Amygdala (tissue), 56 donors: Measurements from ENCODE around the gene INAVA.
"Not testable (repeated sequence)": the region's sequence is repeated elsewhere in the genome, so short reads cannot be mapped to it uniquely, and the experiment has no call there.

Experiments used
- DNase-seq, 56 donors: peaks; one replicate each; lab custom pipeline; 2025; lab: John Stamatoyannopoulos, UW

The INAVA gene

DNA sequence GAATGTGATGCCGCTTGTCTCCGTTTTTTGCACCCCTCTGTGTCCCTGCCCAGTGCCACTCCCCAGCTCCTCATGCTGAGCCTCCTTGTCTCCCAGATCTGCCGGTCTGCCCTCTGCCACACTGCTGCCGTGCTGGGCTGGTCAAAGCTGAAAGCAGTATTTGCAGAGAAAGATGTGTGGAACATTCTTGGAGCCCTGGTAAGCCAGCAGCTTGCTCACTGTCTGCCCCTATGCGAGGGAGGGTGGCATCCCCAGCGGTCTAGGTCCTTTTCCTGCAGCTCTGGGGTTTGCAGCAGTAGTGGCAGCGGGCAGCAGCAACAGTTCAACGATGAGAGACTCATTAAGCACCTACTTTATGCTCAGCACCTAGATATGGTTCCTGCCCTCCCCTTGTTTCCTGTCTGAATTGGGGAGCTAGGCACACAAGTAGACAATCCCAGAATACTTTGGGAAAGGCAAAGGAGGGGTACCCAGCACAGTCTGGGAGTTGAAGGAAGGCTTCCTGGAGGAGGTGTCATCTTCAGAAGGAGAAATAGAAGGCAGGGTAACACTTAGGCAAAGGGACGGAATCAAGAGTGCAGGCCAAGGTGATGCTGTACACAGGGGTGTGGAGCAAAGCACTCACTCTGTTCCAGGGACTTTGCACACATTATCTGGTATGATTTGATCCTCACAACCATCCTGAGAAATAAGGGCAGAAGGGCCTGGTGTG lies 65.7 kb downstream of the INAVA start:
- DNase-seq, result no peak

DNA sequence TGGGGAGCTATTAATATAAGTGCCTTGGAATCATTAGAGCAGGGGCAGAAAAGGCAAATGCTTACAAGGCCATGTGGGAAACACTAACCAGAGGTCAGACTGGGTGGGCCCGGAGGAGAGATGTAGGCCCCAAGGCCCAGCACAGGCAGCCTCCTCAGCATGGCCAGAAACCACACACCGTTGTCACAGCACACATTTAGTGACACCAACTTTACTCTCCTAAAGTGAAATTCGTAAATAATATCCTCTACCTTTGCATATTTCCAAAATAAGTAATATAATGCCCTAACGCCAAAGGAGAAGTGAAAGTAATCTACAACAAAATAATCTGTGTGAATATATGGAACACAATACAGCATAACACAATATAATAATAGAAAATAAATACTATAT lies 66.2 kb downstream of the INAVA start:
- no peak for DNase-seq

DNA sequence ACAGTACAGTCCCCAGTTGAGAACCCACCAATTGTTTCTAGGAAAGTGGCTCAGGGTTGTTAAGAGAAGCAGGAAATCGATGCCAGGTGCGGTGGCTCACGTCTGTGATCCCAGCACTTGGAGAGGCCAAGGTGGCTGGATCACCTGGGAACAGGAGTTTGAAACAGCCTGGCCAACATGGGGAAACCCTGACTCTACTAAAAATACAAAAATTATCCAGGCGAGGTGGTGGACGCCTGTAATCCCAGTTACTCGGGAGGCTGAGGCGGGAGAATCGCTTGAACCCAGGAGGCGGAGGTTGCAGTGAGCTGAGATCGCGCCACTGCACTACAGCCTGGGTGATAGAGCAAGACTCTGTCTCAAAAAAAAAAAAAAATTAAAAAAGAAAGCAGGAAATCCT lies 67.5 kb downstream of the INAVA start:
- DNase-seq, result not testable (repeated sequence)

DNA sequence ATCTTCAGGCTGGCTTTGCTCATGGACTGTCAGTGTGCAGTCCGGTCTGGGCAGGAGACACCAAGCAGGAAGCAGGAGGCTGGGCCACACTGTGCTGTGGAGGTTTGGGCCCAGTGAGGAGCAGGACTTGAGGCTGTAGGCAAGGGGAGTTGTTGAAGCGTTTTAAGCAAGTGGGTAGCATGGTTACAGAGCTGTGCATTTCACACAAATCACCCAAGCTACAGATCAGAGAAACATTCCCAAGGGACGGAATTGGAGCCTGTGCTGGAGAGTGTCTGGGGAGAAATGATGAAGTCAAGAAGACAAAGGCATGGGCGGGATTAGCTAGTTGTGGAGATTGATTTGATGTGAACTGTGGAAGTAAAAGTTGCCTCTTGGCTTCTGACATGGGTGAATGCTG lies 67.9 kb downstream of the INAVA start:
- no peak for DNase-seq

DNA sequence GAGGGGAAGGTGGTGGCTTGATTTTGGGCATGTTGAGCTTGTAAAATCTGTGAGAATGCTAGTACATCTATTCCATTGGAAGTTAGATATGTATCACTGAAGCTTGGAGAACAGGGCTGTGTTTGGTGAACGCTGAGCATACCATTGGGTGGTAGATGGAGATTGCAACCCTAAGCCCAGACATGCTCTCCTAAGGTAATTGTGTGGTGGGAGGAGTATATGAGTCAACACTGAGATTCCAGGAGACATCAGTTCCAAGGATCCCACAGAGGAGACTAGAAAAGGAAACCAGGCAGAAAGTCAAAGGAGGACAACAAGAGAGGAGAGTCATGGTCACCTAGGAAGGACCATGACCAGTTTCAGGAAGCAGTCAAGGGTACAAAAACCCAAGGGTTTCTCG lies 68.4 kb downstream of the INAVA start:
- no peak for DNase-seq

DNA sequence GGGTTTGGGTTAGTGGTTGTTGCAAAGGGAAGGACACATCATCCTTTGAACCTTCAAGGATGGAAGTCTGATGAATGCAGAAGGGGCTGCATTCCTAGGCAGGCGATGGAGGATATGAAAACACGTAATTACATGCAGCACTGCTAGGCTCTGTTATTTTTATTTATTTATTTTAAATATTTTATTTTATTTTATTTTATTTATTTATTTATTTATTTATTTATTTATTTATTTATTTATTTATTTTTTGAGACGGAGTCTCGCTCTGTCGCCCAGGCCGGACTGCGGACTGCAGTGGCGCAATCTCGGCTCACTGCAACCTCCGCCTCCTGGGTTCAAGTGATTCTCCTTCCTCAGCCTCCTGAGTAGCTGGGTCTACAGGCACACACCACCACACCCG lies 69.2 kb downstream of the INAVA start:
- DNase-seq, result not testable (repeated sequence)
